HG03378 (cell line): ENCODE data around the gene CHP1.
"Not testable (repeated sequence)": the region's sequence is repeated elsewhere in the genome, so short reads cannot be mapped to it uniquely, and the experiment has no call there.

ENCODE experiments used
- ATAC-seq: cut with Tn5 transposase; IDR thresholded peaks from one replicate; pipeline ENCODE4 v1.9.1; 2021; ENCODE audit warnings: mild to moderate bottlenecking, moderate library complexity; ENCODE audit not compliant: unreplicated experiment

CHP1 gene

DNA sequence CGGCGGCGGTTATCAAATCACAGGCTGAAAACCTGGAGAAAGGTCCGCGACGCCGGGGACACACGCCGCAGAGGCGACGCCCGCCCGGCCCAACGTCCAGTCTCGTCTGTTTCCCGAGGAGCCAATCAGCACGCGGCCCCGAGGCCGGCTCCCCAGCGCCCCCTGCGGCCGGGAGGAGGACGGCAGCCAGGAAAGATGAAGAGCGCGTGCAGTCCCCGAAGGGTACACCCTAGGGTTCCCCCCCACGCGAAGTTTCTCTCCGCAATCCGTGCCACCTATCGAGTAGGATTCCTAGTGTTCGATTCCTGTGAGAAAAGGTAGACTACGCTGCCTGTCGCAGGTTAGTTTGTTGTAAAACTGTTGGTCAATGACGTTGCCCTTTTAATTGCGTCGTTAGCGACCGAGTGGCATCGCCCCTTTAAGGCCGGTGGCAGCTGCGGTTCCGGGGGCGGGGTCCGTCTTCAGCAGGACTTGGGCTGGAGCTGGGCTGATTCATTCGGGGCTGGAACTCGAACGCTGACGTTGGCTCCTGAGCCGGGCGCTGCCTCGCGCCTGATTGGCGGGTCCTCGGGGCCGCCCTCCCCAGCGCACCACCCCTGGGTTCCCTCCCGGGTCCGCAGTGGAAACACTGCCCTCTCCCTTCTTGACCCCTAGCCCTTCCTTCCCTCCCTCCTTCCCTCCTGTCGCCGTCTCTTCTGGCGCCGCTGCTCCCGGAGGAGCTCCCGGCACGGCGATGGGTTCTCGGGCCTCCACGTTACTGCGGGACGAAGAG is at the start of gene CHP1, which contains the start of gene EXD1:
Gene CHP1 (plus strand): TSS at position 619 of the 772 bp plus-strand sequence. CDS start 115 bp downstream, at position 734.
Gene EXD1 (minus strand): TSS at position 108 of the 772 bp plus-strand sequence. CDS start 4,182 bp downstream, outside the sequence.
- ATAC-seq, result peak; percentile 87

DNA sequence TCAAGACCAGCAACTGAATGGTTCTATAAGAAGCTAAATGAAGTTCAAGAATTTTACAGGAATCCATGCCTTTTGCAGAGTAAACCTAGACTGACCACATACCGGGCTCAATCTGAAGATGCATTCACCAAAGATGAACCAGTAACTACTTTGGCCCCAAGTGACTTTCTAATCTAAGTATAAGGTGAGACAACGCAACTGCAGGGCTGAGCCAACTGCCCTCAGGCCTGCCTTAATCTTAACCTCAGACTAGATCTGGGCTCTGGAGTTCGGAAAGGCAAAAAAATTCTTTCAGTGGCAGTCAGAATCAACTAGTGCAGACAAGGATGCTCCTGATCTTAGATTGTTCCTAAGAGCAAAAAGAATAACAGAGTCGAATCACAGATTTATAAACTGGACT is 48.8 kb upstream of the CHP1 start:
- ATAC-seq, result no peak

DNA sequence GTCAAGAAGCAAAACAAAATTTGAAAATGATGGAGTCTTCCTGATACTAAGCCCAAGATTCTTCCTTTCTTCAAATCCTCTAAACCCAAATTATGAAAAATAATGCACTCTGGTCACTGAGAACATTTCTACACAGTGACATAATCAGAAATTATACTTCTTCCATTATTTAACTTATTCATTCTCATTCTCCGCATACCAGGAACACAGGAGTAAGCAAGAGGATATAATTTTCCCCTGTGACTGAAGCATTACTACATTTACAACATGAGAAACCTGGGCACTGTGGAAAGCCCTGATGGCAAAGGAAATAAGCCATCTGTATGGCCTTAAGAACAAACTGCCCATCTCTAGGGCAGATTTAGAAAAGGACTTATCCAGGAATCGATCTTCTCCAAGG is 47.5 kb upstream of the CHP1 start:
- no peak for ATAC-seq

DNA sequence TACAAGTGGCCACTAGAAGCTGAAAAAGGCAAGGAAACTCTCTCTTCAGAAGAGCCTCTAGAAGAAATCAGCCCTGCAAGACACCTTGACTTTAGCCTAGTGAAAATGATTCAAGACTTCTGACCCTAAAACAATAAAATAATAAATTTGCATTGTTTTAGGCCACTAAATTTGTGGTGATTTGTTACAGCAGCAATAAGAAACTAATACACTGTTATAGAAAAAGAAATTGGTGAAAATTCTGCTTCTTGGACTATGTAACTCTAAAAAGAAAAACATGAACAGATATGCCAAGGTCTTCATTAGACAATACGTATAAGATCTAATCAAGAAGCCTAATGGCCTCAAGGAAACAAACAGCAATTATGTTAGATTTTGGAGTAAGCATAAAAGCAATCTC is 36.6 kb upstream of the CHP1 start:
- ATAC-seq, result no peak

DNA sequence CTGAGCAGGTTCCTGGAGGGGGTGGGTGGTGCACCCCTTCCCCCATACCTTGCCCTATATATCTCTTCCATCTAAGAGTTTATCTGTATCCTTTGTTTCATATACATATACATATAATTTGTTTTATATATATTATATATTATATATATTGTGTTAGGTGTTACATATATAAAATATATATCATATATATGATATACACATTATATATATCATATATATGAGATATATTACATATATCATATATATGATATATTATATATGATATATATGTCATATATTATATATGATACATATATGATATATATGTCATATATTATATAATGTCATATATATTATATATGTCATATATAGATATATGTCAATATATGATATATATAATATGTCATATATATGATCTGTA is 31.6 kb upstream of the CHP1 start:
- no peak for ATAC-seq

DNA sequence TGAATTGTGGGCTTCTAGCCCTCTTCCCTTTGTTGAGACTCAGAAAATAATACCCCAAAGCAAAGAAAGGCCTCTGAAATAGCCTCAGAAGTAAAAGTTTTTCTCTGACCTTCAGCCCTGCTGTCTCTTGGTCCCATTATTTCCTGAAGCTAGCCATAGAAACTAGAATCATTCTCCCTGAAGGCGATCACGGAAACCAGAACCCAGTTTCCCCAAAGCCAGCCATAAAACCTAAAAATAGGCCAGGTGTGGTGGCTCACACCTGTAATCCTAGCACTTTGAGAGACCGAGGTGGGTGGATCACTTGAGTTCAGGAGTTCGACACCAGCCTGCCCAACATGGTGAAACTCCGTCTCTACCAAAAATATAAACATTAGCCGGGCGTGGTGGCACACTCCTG is 27.7 kb upstream of the CHP1 start:
- no peak for ATAC-seq

DNA sequence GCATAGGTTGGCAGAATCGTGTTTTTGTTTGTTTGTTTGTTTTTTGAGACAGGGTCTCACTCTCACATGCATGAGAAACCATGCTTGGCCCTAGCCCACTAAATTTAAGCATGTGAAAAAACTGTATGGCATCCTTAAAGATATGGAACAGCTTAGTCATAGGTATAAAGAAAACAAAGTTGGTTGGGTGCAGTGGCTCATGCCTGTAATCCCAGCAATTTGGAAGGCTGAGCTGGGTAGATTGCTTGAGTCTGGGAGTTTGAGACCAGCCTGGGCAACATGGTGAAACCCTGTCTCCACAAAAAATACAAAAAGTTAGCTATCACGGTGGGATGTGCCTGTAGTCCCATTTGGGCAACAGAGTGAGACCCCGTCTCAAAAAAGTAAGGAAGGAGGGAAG is 25.8 kb upstream of the CHP1 start:
- ATAC-seq, result no peak

DNA sequence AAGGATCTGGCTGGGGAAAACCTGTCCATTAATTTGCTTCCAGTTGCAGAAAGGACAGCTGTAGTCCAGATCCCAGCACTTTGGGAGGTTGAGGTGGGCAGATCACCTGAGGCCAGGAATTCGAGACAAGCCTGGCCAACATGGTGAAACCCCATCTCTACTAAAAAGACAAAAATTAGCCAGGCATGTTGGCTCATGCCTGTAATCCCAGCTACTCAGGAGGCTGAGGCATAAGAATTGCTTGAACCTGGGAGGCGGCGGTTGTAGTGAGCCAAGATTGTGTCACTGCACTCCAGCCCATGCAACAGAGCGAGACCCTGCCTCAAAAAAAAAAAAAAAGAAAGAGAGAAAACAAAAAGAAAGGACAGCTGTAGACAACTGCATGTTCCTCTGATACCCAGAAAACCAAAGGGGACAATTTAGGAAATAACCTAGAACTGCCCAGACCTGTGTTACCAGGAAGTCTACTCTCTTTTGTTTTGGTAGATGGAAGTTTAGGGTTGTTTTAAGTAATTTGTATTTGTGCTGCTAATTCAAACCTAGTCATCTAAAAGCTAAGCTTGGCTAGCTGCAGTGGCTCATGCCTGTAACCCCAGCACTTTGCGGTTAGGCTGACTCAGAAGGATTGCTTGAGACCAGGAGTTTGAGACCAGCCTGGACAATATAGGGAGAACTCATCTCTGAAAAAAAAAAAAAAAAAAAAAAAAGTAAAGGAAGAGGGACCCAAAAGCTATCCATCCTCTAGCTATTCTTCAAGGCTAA is 23.2 kb upstream of the CHP1 start:
- no peak for ATAC-seq

DNA sequence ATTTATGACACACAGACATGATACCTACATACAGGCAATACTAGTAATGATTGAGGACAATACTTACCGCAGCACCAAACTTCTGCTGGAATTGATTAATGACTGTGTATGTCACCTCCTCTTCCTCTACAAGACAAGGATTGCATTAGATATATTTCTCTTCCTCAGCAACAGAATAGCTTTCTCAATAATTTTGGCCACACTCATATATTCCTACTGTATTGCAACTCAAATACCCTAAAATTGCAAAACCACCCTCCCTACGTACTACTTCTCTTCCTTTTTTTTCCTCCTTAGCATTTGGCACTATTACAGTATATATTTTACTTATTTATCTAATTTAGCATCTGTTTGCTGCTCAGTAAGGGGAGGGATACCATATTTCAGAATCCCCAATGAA is 15.4 kb upstream of the CHP1 start:
- ATAC-seq, result no peak

DNA sequence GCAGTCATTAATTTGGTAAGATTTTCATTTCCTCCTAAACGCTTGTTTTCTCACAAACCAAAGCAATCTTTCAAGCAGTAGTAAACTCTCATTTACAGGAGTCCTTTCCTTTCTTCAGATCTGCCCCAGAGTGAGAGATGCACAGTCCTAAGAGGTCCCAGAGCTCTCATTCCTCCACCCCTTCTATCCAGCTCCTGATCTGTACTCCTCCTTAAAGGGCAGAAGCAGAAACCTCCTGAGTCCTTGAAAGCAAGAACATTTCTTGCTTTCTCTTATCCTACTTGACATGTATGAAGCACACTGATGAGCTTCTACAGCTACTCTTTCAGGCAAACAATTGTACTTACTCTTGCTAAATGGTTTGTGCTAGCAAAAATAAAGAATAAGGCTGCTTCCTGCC is 12.2 kb upstream of the CHP1 start:
- ATAC-seq, result no peak

DNA sequence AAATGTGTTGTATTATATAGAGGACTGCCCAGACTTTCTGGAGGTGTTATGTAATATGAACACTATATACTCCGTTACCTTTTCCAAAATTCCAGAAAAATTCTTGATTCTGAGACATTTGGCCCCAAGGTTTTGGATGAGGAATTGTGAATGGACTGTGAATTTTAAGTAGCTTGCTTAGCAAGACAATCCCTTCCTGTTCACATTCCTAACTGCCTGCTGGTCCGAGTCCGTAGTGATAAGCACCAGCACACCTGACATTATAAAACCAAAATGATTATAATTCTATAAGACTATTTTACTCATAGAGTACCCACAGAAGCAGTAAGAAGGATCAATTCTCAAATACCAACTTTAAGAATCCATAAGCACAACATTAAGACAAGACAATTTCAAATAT is 11.7 kb upstream of the CHP1 start:
- ATAC-seq, result no peak

DNA sequence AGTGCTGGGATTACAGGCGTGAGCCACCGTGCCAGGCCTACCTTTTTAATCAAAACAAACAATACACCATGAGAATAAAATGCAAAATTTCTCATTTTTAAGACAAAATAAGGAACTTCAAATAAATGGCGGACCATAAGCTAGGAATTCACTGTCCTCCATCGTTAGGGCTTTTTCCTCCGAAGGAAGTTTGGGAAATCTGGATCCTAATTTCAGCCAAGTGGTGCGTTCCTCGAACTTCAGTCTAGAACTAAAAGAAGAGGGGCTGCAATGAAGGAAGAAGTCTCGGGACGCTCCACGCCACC is 771 bp upstream of the CHP1 start:
- no peak for ATAC-seq

DNA sequence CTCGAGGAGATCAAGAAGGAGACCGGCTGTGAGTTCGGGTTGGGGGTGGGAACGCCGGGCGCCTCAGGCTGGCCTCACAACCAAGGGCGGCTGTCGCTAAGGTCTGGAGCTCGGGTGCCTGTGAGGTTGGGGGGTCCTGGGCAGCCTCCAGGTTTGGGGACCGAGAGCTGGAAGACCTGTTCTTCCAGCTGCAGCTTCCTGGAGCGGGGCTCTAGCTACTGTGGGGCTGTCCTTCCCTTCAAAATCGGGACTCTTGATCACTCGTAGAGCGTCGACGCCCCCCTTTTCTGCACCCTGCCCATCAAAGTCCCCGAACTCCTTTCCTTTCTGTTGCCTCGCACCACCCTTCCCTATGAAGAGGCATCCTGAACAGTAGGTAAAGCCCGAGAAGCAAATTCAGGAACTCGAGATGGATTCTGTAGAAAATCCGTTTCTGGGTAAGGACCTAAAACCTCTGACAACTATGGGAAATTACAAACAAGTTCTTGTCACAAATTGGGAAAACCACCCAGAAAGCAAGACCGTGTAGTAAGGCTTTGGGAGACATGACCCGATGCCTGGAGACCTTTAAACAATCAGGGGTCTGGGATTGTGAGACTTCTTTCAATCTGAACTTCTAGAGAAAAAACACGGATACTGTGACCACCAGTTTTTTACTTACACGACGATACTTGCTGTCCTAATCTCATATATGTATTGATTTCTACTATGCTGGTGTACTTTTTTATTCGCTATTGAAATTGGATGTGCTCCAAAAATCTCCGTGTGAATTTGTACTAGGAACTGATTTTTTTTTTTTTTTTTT is 556 bp downstream of the CHP1 start:
- ATAC-seq, result no peak

DNA sequence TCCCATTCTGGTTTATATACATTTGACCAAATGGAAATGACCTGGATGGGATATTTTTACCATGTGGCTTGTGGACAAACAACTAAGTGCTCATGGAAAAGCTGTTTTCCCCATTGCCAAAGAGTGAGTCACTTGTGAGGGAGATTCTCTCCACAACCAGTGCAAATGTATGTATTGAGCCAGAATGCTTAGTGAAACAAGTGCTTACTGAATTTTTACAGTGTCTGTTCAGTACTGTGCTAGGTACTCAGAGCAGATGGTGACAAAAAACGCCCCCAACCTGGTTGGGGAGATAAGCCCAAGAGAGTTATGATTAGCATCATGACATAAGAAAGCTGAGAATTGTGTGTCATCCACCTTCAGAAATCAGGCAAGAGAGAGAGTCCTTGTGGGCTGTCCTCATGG is 2.3 kb downstream of the CHP1 start:
- ATAC-seq, result no peak

DNA sequence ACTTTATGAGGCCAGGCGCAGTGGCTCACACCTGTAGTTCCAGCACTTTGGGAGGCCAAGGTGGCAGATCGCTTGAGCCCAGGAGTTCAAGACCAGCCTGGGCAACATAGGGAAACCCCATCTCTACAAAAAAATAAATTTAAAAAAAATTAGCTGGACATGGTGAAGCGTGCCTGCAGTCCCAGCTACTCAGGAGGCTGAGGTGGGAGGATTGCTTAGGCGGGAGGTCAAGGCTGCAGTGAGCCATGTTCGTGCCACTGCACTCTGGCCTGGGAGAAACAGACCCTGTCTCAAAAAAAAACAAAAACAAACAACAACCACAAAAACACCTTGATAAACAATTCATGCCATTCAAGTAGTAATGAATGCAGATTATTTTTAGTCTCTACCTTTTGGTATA is 4.2 kb downstream of the CHP1 start:
- ATAC-seq, result not testable (repeated sequence)

DNA sequence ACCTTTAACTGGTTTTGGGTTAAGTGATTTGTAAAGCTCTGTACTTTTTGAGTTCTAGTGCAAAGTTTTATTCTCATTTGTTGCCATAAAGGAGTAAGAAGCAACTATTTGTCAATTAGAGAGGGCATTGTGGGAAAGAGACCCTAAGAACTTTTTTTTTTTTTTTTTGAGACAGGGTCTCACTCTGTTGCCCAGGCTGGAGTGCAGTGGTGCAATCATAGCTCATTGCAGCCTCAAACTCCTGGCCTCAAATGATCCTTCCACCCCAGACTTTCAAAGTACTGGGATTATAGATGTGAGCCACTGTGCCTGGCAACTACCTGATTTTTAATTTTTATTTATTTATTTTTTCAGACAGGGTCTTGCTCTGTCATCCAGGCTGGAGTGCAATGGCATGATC is 4.9 kb downstream of the CHP1 start:
- ATAC-seq, result no peak

DNA sequence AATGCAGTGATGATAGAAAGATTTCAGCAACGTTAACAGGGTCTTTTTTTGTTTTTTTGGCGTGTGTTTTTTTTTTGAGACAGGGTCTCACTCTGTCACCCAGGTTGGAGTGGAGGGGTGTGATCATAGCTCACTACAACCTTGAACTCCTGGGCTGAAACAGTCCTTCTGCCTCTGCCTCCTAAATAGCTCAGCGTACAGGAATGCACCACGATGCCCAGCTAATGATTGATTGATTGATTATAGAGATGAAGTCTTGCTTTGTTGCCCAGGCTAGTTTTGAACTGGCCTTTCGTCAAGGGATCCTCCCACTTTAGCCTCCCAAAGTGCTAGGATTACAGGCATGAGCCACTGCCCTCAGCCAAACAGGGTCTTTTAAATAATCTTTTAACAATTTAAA is 7.0 kb downstream of the CHP1 start:
- no peak for ATAC-seq

DNA sequence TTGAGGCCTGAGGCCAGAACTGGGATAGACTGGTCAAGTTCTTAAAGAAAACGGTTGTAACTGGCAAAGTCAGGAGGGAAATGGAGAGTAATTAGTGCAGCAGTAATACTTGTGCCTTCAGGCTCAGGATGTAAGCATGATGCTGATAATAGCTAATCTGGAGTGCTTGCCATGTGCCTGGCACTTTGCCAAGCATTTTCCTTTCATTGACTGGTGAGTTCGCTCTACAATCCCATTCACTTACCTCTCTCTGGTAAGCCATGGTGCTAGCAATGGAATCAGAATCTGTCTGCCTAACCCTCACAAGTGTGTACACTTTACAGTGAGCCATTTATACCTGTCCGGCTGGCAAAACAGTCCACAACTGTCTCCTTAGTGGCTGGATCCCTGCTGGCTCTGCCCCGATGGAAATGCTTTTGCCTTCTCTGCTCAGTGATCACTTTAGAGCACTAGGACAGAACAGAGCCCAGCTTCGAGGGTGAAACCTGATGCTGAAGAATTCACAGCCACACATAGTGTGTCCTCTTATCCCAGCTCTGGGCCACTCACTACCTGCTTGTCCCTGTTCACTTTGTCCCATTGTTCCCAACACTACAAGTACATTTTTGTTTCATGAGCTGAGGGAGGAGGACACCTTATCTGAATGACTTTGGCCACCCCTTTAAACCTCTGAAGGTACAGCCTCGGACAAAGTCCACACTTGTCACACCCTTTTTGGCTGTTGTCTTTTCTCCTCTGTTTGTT is 10.3 kb downstream of the CHP1 start:
- ATAC-seq, result no peak

DNA sequence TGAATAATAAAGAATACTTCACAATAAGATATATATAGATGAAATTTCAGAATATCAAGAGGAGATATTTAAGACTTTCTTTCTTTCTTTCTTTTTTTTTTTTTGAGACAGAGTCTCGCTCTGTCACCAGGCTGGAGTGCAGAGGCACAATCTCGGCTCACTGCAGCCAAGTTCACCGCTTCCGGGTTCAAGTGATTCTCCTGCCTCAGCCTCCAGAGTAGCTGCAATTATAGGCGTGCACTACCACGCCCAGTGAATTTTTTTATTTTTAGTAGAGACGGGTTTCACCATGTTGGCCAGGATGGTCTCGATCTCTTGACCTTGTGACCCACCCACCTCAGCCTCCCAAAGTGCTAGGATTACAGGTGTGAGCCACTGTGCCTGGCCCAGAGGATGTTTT is 19.7 kb downstream of the CHP1 start:
- ATAC-seq, result not testable (repeated sequence)

DNA sequence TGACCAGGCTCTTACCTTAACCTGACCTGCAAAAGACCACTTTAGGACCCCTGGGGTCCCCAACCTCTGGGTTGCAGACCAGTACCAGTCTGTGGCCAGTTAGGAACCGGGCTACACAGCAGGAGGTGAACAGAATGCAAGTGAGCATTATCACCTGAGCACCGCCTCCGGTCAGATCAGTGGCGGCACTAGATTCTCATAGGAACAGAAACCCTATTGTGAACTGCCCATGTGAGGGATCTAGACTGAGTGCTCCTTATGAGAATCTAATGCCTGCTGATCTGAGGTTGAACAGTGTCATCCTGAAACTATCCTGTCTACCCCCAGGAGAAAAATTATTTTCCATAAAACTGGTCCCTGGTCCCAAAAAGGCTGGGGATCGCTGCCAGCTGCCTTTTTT is 20.3 kb downstream of the CHP1 start:
- ATAC-seq, result no peak

DNA sequence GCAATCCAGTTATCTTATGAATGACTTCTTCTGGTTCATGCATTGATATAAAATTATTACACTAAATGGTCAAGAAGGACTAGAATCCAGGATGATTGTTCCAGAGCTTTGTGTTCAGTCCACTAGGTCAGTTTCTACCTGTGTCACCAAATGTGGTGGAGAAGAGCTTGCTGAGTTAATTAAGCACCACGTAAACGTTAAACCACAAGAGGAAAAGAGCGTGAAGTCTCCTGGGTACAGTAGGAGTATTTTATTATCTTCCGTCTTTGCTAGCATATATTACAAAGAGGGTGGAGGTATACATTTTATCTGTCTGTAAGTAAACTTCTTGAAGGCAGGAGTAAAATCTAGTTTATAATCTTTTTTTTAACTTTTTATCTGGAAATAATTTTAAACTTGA is 23.5 kb downstream of the CHP1 start:
- no peak for ATAC-seq
